Prostate gland (tissue), 2 donors: Measurements from ENCODE around the gene TRIM56.

Experiments
- CTCF ChIP-seq, 4 experiments: fragments of 200-600 bp in 2 of 4; fragments of 450-650 bp in 2 of 4; sonication (generic) in 2 of 4; IDR thresholded peaks; 1 replicate in 3 of 4; 2 replicates in 1 of 4; pipeline ENCODE4 v1.5.1; 2016 to 2019; ENCODE audit warnings: antibody characterized with exemption in 4 of 4, mild to moderate bottlenecking in 2 of 4, moderate library complexity in 2 of 4
- POLR2A ChIP-seq: fragments of 450-650 bp; IDR thresholded peaks from one replicate; pipeline ENCODE4 v1.6.1; 2016; ENCODE audit warnings: antibody characterized with exemption, mild to moderate bottlenecking
- POLR2AphosphoS5 ChIP-seq: sonication (generic); formaldehyde crosslinking; IDR thresholded peaks from one replicate; pipeline ENCODE4 v1.6.1; 2017; ENCODE audit warnings: antibody characterized with exemption

GRCh38 chr7:101137651-101138212 is 52.5 kb downstream of the TRIM56 start:
- no peak for TF ChIP-seq CTCF (IDR thresholded peaks at IDR 0.05)
- TF ChIP-seq POLR2A: no peak
- no peak for TF ChIP-seq POLR2AphosphoS5
